Lower lobe of right lung (tissue), 2 donors: ENCODE results near the gene ILK. TPM values are rescaled to one million over a fixed set of nuclear protein-coding genes. Genes with fewer than 3 reads are reported as not detected.

ENCODE experiments used
- ATAC-seq, 2 donors: fragments of 200-7000 bp; cut with Tn5 transposase; one replicate each; pipeline ENCODE4 v1.9.1; 2020 to 2022; ENCODE audit warnings: mild to moderate bottlenecking in 2 of 2, moderate library complexity in 2 of 2
- DNase-seq: peaks from one replicate; pipeline ENCODE4 v3.0.0-alpha.2; 2020
- H3K27ac ChIP-seq: fragments of 200-600 bp; one replicate; pipeline ENCODE4 v1.8.0; 2022
- H3K27me3 ChIP-seq: fragments of 200-600 bp; one replicate; pipeline ENCODE4 v1.8.0; 2022; ENCODE audit warnings: low read depth
- H3K36me3 ChIP-seq: fragments of 200-600 bp; one replicate; pipeline ENCODE4 v1.8.0; 2022; ENCODE audit warnings: mild to moderate bottlenecking
- H3K4me1 ChIP-seq: fragments of 200-600 bp; one replicate; pipeline ENCODE4 v1.8.0; 2022
- H3K4me3 ChIP-seq: fragments of 200-600 bp; one replicate; pipeline ENCODE4 v1.8.0; 2022; ENCODE audit warnings: mild to moderate bottlenecking
- H3K9me3 ChIP-seq: fragments of 200-600 bp; one replicate; pipeline ENCODE4 v1.8.0; 2022
- intact Hi-C: fragments of 100-400 bp; cut with DNase I; formaldehyde crosslinking; loops from one replicate; pipeline ENCODE4 v1.11.0; 2022
- total RNA-seq: library from RNA; stranded (reverse); fragmentation: NEBNext Ultra II Directional; extraction: Animal tissue kit (Norgen Biotek cat#: 25700); gene quantifications from one replicate; pipeline ENCODE4 v1.2.1, GENCODE V29; 2021
- TF ChIP-seq, protein P1 (sequence below): fragments of 200-600 bp; IDR thresholded peaks from one replicate; pipeline ENCODE4 v1.8.0; 2022; ENCODE audit warnings: antibody characterized with exemption, mild to moderate bottlenecking
- donor health status: DM: no; HTN: yes; CAD: no; lungs with severe emphysema.

Gene ILK
- total RNA-seq, 1 donor from 2014 or later: 135 TPM

DNA sequence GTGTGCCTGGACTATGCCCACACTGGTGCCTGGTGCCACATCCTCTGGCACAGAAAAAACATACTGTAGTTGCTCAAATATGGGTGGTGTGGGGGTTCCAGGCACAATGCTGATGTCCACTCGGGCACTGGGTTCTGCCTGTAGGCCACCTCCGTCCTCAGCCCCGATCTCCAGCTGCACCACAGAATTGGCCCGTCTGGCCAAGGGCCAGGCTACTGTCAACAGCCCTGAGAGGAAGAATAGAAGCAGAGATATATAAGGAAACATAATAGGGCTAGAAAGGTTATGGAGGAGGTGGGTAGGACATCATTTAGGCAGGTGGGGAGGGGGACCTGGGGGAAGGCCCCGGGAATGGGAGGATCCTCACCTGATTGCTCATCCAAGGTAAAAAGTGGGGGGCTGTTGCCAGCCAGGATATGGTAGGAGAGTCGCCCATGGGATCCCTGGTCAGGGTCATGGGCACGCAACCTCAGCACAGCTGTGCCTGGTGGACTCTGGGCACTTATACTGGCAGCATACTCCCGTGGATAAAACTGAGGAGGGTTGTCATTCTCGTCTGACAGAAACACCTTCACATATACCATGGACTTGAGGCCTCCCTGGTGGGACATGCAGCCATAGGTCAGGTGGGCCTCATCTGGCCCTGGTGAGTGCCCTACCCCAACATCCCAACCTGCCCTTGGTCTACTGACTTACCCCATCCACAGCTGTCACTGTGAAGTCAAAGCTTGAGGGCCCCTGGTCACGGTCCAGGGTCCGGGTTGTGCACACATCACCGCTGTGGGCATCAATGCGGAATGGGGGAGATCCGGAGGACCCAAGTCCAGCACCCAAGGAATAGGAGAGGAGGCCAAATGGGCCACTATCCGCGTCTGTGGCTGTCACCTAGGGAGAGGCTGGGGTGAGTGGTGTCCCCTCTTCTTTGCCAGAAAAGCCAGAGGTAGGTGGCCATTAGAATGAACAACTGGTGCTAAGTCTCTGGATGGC is 30.1 kb downstream of the ILK start:
- H3K27ac ChIP-seq: peak overlapping the region; percentile 78
- H3K9me3 ChIP-seq: no peaks in the 10 kb centered on the region
- ATAC-seq (no peak), DNase-seq (no peak)
- peaks cover 42% of the 10 kb centered on the region for H3K36me3 ChIP-seq
- H3K4me3 ChIP-seq: no peak overlapping the region
- TF ChIP-seq, protein P1, sequence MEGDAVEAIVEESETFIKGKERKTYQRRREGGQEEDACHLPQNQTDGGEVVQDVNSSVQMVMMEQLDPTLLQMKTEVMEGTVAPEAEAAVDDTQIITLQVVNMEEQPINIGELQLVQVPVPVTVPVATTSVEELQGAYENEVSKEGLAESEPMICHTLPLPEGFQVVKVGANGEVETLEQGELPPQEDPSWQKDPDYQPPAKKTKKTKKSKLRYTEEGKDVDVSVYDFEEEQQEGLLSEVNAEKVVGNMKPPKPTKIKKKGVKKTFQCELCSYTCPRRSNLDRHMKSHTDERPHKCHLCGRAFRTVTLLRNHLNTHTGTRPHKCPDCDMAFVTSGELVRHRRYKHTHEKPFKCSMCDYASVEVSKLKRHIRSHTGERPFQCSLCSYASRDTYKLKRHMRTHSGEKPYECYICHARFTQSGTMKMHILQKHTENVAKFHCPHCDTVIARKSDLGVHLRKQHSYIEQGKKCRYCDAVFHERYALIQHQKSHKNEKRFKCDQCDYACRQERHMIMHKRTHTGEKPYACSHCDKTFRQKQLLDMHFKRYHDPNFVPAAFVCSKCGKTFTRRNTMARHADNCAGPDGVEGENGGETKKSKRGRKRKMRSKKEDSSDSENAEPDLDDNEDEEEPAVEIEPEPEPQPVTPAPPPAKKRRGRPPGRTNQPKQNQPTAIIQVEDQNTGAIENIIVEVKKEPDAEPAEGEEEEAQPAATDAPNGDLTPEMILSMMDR: no peak
- H3K4me1 ChIP-seq: peaks cover 46% of the 10 kb centered on the region
- H3K27me3 ChIP-seq: no peaks in the 10 kb centered on the region
- intact Hi-C loops: no loop called here

DNA sequence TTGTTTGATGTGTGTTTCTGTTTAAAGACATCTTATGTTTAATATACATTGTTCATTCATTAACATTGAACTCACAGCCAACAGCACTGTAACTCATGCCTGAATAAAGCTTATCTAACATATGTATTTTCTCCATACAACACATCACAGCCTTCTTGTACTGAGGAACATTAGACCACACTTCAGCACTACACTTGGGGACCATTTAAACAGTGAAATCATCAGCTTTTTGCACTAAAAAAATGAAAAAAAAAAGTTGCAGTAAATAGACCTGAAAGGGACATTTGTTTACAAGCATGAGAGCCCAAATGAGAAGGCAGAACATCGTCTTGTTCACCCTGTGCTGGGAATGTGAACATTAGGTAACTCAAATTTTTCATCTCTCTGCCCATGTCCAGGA is 31.0 kb downstream of the ILK start:
- DNase-seq (no peak), ATAC-seq (no peak)
- Histone ChIP-seq H3K27ac (peak overlapping the region; percentile 78), H3K9me3 (no peaks in the 10 kb centered on the region), H3K27me3 (no peaks in the 10 kb centered on the region), H3K4me1 (peaks cover 49% of the 10 kb centered on the region), H3K36me3 (peaks cover 34% of the 10 kb centered on the region), H3K4me3 (no peak overlapping the region)
- TF ChIP-seq, protein P1: no peak
- intact Hi-C loops: no loop called here

DNA sequence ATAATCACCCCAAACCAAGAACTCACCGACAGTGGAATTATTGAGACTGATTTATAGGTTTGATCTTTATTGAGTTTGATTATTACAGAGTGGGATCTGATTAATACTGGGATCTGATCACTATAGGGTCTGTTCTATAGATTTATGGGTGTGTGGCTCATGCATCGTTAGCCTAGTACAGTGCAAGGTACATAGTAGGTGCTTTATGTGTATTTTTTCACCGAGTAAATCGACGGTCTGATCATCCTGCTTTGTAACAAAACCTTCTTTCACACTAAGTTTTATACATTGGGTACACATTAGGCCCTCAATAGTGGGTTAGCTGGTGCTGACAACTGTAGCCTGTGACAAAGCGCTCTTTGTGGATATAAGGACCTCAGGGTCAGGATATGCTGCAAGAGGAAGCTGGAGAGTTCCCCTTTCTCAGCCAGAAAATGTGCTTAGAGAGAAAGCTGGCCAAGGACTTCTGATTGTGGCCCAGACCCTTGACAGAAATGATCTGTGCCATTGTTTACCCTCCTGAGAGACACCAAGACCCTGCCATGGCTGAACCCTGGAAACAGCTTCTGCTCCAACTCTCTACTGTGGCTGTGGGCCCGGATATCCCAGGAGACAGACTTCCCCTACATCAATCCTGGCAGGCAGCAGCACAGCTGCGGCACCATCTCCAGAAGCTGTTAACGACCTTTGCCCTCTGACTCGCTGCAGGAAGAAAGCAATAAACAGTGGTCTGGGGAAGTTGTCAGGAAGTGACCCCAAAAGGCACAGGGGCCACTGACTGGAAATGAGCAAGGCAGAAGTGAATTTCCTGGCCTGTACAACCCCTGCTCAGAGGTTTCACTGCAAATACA is 31.7 kb downstream of the ILK start:
- TF ChIP-seq, protein P1: no peak
- DNase-seq (peak; percentile 56), ATAC-seq (peak; percentile 56 to 64)
- intact Hi-C loops: no loop called here
- Histone ChIP-seq H3K9me3 (no peaks in the 10 kb centered on the region), H3K27ac (peak overlapping the region; percentile 78), H3K27me3 (no peaks in the 10 kb centered on the region), H3K36me3 (peaks cover 29% of the 10 kb centered on the region), H3K4me1 (peaks cover 49% of the 10 kb centered on the region), H3K4me3 (no peak overlapping the region)

DNA sequence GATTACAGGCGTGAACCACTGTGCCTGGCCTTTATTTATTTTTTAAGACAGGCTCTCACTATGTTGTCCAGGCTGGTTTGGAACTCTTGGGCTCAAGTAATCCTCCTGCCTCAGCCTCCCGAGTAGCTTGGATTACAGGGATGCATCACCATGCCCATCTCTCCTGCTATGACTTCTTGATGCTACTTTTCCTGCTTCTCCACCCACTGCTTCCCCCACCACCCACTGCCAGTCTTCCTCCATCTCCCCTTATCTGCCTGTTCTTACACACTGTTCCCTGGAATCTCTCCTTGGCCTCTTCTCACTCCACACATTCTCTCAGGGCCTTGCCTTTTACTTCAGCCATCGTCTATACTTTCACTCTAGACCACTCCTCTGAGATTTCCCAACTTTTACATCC is 32.9 kb downstream of the ILK start:
- H3K27ac ChIP-seq: peak overlapping the region; percentile 78

DNA sequence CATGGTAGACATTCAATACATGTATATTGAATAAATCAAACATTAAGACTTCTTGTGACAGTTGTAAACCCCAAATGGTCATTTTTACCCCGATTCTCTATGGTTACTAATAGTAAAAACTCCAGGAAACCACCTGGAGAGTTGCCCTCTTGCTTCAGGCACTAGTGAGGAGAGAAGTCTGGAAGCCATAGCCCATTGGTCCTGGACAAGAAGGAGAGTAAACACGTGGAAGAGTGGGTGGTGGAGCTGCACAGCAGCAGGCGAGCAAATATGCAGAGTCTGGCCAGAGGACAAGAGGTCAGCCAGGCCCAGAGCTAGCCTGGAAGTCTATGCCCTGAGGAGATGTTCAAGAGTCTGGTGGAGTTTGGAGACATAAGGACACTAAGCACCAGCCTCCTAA is 34.3 kb downstream of the ILK start:
- peaks cover 8% of the 10 kb centered on the region for H3K36me3 ChIP-seq
- no peaks in the 10 kb centered on the region for H3K9me3 ChIP-seq
- ATAC-seq (peak; percentile 78 to 88), DNase-seq (no peak)
- no peaks in the 10 kb centered on the region for H3K27me3 ChIP-seq
- no peak overlapping the region for H3K27ac ChIP-seq
- TF ChIP-seq, protein P1: no peak
- intact Hi-C loops: no loop called here
- H3K4me1 ChIP-seq: peaks cover 49% of the 10 kb centered on the region
- H3K4me3 ChIP-seq: no peak overlapping the region

More for the DNA sequence above, 32.9 kb downstream of the ILK start:
- H3K27me3 ChIP-seq: no peaks in the 10 kb centered on the region
- H3K9me3 ChIP-seq: no peaks in the 10 kb centered on the region
- no peak overlapping the region for H3K4me3 ChIP-seq
- peaks cover 49% of the 10 kb centered on the region for H3K4me1 ChIP-seq
- TF ChIP-seq, protein P1: no peak
- intact Hi-C loops: no loop called here
- DNase-seq: no peak
- peaks cover 22% of the 10 kb centered on the region for H3K36me3 ChIP-seq
- no peak for ATAC-seq
